Kidney (tissue), 14 donors: ENCODE measurements around the gene ABHD6. TPM values are rescaled to one million over a fixed set of nuclear protein-coding genes. Genes with fewer than 3 reads are reported as not detected.

Source experiments
- DNase-seq, 5 donors: peaks; one replicate each; pipeline ENCODE4 v3.0.0-alpha.2; 2013 to 2020
- FAIRE-seq: peaks from 2 replicates; lab custom pipeline; 2012; peaks lifted over from hg19 to GRCh38; lab: Jason Lieb, UNC
- H3K27ac ChIP-seq, 2 donors: one replicate each; pipeline ENCODE4 v1.7.0; 2013; ENCODE audit warnings: low read depth in 2 of 2, low read length in 2 of 2, inconsistent platforms in 1 of 2
- H3K27me3 ChIP-seq: one replicate; pipeline ENCODE4 v1.7.1; 2013; ENCODE audit warnings: low read length, inconsistent platforms; ENCODE audit not compliant: control insufficient read depth, insufficient read depth
- H3K36me3 ChIP-seq, 3 donors: one replicate each; pipeline versions ENCODE4 v1.7.0 to v1.7.1; 2013; ENCODE audit warnings: low read length in 3 of 3, control low read depth in 1 of 3, inconsistent platforms in 1 of 3; ENCODE audit not compliant: insufficient read depth in 3 of 3, control insufficient read depth in 2 of 3
- H3K4me1 ChIP-seq, 3 donors: one replicate each; pipeline versions ENCODE4 v1.7.0 to v1.7.1; 2013; ENCODE audit warnings: low read length in 3 of 3, inconsistent platforms in 1 of 3, low read depth in 1 of 3; ENCODE audit not compliant: control insufficient read depth in 2 of 3, insufficient read depth in 2 of 3
- H3K4me3 ChIP-seq, 3 donors: one replicate each; pipeline versions ENCODE4 v1.7.0 to v1.8.1; 2013; ENCODE audit warnings: low read length in 3 of 3, control low read depth in 1 of 3, inconsistent platforms in 1 of 3
- H3K9ac ChIP-seq, 3 donors: one replicate each; pipeline versions ENCODE4 v1.7.0 to v1.7.1; 2013; ENCODE audit warnings: low read length in 3 of 3, control low read depth in 1 of 3, inconsistent platforms in 1 of 3
- H3K9me3 ChIP-seq, 3 donors: one replicate each; pipeline versions ENCODE4 v1.7.0 to v1.7.1; 2013; ENCODE audit warnings: low read length in 3 of 3, control low read depth in 1 of 3, inconsistent platforms in 1 of 3; ENCODE audit not compliant: control insufficient read depth in 2 of 3, insufficient read depth in 1 of 3
- CTCF ChIP-seq: IDR thresholded peaks from 3 replicates; pipeline ENCODE4 v1.5.1; 2012; ENCODE audit warnings: mild to moderate bottlenecking, moderate library complexity, borderline replicate concordance; ENCODE audit not compliant: insufficient read depth; ENCODE audit errors: extremely low read depth
- intact Hi-C: fragments of 100-400 bp; cut with DNase I; formaldehyde crosslinking; loops from one replicate; pipeline ENCODE4 v1.11.1; 2022
- polyA plus RNA-seq: library from polyadenylated mRNA; stranded (reverse); fragments of 350-450 nt; fragmentation: Illumina TruSeq; extraction: RNeasy Lipid Tissue Mini Kit (QIAGEN cat#74804); gene quantifications from one replicate; pipeline ENCODE4 v1.2.3, GENCODE V29; 2014; ENCODE audit warnings: low read depth, low replicate concordance; ENCODE audit not compliant: insufficient read depth
- total RNA-seq: library from RNA; stranded (reverse); fragmentation: NEBNext Ultra II Directional; extraction: Animal tissue kit (Norgen Biotek cat#: 25700); gene quantifications from one replicate; pipeline ENCODE4 v1.2.1, GENCODE V29; 2021
- donor health status: control.
- donor health status: control.
- donor health status: control.
- donor health status: control.
- donor health status: control.
- donor health status: DM: yes; HTN: yes; CAD: no.
- donor health status: Normal renal cell carcinoma (clear cell type).

ABHD6 gene
- total and polyA plus RNA-seq, 2 donors from 2014 or later, result 10.2 to 21.4 TPM

- intact Hi-C loops, result no loop called here
- no peak overlapping the region for H3K27ac ChIP-seq
- H3K9me3 ChIP-seq, result no peaks in the 10 kb centered on the region
- H3K27me3 ChIP-seq, result no peaks in the 10 kb centered on the region
- DNase-seq, result peak in 4 of 5 donors; percentile 58 to 67 (median 60)
- H3K36me3 ChIP-seq, result no peaks in the 10 kb centered on the region
- TF ChIP-seq CTCF, result no peak
- no peak overlapping the region for H3K4me3 ChIP-seq
- FAIRE-seq, result no peak
- H3K4me1 ChIP-seq, result no peaks in the 10 kb centered on the region
- no peak overlapping the region for H3K9ac ChIP-seq
Observed at GRCh38 chr3:58192069-58192468, 45.5 kb upstream of the ABHD6 start.

- no peak for TF ChIP-seq CTCF
- no peaks in the 10 kb centered on the region for H3K36me3 ChIP-seq
- no peak overlapping the region for H3K27ac ChIP-seq
- no peaks in the 10 kb centered on the region for H3K9me3 ChIP-seq
- H3K4me1 ChIP-seq, result no peaks in the 10 kb centered on the region
- H3K27me3 ChIP-seq, result no peaks in the 10 kb centered on the region
- FAIRE-seq (no peak), DNase-seq (no peak)
- no peak overlapping the region for H3K9ac ChIP-seq
- no peak overlapping the region for H3K4me3 ChIP-seq
- intact Hi-C loops, result no loop called here
Observed at GRCh38 chr3:58193682-58194407, 43.7 kb upstream of the ABHD6 start.

GRCh38 chr3:58197588-58197987 lies 40.0 kb upstream of the ABHD6 start:
- Histone ChIP-seq H3K9ac (no peak overlapping the region), H3K4me3 (no peak overlapping the region), H3K27ac (peak overlapping the region in 1 of 2 donors; percentile 65), H3K27me3 (no peaks in the 10 kb centered on the region), H3K9me3 (no peaks in the 10 kb centered on the region), H3K4me1 (peaks cover 0 to 6% (median 0%) of the 10 kb centered on the region in 3 donors), H3K36me3 (no peaks in the 10 kb centered on the region)
- intact Hi-C loops, result no loop called here
- DNase-seq, result no peak
- no peak for TF ChIP-seq CTCF
- FAIRE-seq, result no peak

GRCh38 chr3:58198362-58198761 lies 39.2 kb upstream of the ABHD6 start:
- H3K36me3 ChIP-seq, result no peaks in the 10 kb centered on the region
- H3K9ac ChIP-seq, result no peak overlapping the region
- no peak for FAIRE-seq

More at GRCh38 chr3:58198362-58198761, 39.2 kb upstream of the ABHD6 start:
- peaks cover 0 to 6% (median 0%) of the 10 kb centered on the region in 3 donors for H3K4me1 ChIP-seq
- peak overlapping the region in 1 of 2 donors; percentile 65 for H3K27ac ChIP-seq
- no peak for TF ChIP-seq CTCF
- no peak for DNase-seq
- no peaks in the 10 kb centered on the region for H3K9me3 ChIP-seq
- intact Hi-C loops, result no loop called here
- no peak overlapping the region for H3K4me3 ChIP-seq
- H3K27me3 ChIP-seq, result no peaks in the 10 kb centered on the region
